Measurements from ENCODE around the gene GMEB2. TPM values are rescaled to one million over a fixed set of nuclear protein-coding genes. Genes with fewer than 3 reads are reported as not detected.
A peak's percentile ranks its signal among the peaks of the same experiment; 100 is the strongest.
"Not testable (repeated sequence)": the region's sequence is repeated elsewhere in the genome, so short reads cannot be mapped to it uniquely, and the experiment has no call there.

GMEB2 gene
- total RNA-seq, 1 experiment from 2014 or later: 8.4 TPM

DNA sequence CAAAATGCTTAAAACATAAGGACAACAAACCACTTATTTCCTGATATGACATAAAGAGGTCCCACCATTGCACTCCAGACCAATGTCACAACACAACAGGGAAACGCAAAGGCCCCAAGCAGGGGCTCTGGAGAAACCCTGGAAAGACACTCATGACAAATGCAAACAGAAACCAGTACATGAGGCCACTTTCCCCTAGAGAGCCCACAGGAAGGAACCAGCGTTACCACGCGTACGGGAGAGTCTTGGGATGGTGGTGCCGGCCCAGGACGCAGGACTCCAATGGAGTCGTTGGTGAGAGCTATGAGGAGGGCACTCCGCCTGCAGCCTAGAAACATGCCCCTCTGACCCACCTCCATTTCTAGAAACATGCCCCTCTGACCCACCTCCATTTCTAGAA lies 20.2 kb downstream of the GMEB2 start:
- Histone ChIP-seq H4K20me1 (ENCODE audit: insufficient read depth, low read depth, low read length) (no peaks in the 10 kb centered on the region), H2AFZ (ENCODE audit: low read length) (no peak overlapping the region), H3K4me2 (ENCODE audit: low read depth, low read length, poor library complexity, severe bottlenecking) (no peak overlapping the region), H3K9me3 (ENCODE audit: low read length) (peaks cover 3% of the 10 kb centered on the region; the same call in 1 of the 2 replicates), H3K27ac (ENCODE audit: low read length) (no peak overlapping the region), H3K27me3 (ENCODE audit: low read length) (no peaks in the 10 kb centered on the region), H3K36me3 (ENCODE audit: insufficient read depth, low read length) (peaks cover 7% of the 10 kb centered on the region), H3K79me2 (ENCODE audit: low read length) (peaks cover 17% of the 10 kb centered on the region), H3K9ac (ENCODE audit: low read length) (no peak overlapping the region), H3K9me2 (replicated peaks; ENCODE audit: insufficient read depth, low read length) (no peaks in the 10 kb centered on the region), H3K4me3 (ENCODE audit: low read length) (no peak overlapping the region), H3K4me1 (ENCODE audit: low read length) (peaks cover 10% of the 10 kb centered on the region)
- DNase-seq: no peak

DNA sequence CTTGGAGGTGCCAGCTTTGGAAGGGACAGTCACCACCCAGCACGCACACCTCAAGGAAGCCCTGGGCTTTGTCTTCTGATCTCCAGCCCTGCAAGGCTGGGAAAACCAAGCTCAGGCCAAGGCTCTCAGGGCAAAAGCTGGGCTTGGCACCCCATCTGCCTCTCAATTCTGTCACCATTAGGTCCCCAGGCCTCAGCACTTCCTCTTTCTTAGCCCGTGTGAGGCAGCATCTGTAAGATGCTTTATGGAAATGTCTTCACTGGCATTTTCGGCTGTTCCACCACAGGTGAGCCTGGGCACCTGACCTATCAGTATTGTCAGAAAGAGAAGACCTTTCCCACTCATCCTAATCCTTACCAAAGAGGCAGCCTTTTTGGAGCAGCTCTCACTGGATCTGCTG lies 24.6 kb downstream of the GMEB2 start:
- no peak overlapping the region for H3K9ac ChIP-seq (ENCODE audit: low read length)
- no peak overlapping the region for H2AFZ ChIP-seq (ENCODE audit: low read length)
- H3K4me2 ChIP-seq (ENCODE audit: low read depth, low read length, poor library complexity, severe bottlenecking): no peak overlapping the region
- no peaks in the 10 kb centered on the region for H3K27me3 ChIP-seq (ENCODE audit: low read length)
- no peak overlapping the region for H3K4me3 ChIP-seq (ENCODE audit: low read length)
- DNase-seq: peak; percentile 69
- H3K9me3 ChIP-seq (ENCODE audit: low read length): no peaks in the 10 kb centered on the region
- peaks cover 10% of the 10 kb centered on the region for H3K4me1 ChIP-seq (ENCODE audit: low read length)
- H3K79me2 ChIP-seq (ENCODE audit: low read length): peaks cover 13% of the 10 kb centered on the region
- no peak overlapping the region for H3K27ac ChIP-seq (ENCODE audit: low read length)
- H3K9me2 ChIP-seq (replicated peaks; ENCODE audit: insufficient read depth, low read length): no peaks in the 10 kb centered on the region
- peaks cover 4% of the 10 kb centered on the region; the same call in 1 of the 2 replicates for H3K36me3 ChIP-seq (ENCODE audit: insufficient read depth, low read length)
- no peaks in the 10 kb centered on the region for H4K20me1 ChIP-seq (ENCODE audit: insufficient read depth, low read depth, low read length)

DNA sequence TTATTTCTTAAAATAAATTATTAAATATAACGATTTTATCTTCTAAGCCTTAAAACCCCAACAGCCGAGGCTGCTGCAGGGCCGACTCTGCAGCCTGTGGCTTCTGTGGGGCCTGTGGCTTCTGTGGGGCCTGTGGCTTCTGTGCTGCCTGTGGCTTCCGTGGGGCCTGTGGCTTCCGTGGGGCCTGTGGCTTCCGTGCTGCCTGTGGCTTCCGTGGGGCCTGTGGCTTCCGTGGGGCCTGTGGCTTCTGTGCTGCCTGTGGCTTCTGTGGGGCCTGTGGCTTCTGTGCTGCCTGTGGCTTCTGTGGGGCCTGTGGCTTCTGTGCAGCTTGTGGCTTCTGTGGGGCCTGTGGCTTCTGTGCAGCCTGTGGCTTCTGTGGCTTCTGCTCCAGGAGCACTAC lies 25.2 kb downstream of the GMEB2 start:
- H3K36me3 ChIP-seq (ENCODE audit: insufficient read depth, low read length); H3K27ac ChIP-seq (ENCODE audit: low read length); DNase-seq; H3K9me3 ChIP-seq (ENCODE audit: low read length); H3K4me2 ChIP-seq (ENCODE audit: low read depth, low read length, poor library complexity, severe bottlenecking); H3K79me2 ChIP-seq (ENCODE audit: low read length); H3K9me2 ChIP-seq (replicated peaks; ENCODE audit: insufficient read depth, low read length); H2AFZ ChIP-seq (ENCODE audit: low read length); H3K4me1 ChIP-seq (ENCODE audit: low read length); H3K9ac ChIP-seq (ENCODE audit: low read length); H4K20me1 ChIP-seq (ENCODE audit: insufficient read depth, low read depth, low read length); H3K27me3 ChIP-seq (ENCODE audit: low read length); H3K4me3 ChIP-seq (ENCODE audit: low read length): not testable (repeated sequence)

DNA sequence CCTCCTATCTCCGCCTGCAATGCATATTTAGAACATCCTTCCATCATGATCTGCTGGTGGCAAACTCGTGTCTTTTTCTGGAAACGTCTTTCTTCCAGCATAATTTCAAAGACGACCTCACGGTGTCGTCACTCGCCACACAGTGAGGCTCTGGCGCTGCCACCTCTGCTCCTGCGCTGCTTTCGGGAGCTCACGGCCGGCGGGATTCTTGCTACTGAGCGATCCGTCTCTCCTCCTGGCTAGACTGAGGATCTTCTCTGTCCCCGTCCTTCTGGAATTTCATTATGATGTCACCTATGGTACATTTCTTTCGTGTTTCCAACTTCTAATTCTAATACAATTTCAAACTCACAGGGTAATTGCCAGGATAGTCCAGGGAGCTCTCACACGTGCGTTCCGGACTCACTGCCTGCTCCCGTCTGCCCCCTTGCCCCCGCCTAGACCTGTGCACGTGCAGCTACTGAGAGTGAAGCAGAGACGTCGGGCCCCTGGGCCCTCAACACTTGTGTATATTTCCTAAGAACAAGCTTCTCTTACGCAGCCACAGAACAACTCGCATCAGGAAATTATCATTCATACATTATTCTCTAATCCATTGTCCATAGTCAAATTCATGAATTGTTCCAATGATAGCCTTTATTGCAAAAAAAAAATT lies 27.4 kb downstream of the GMEB2 start:
- Histone ChIP-seq H3K9me3 (ENCODE audit: low read length) (no peaks in the 10 kb centered on the region), H3K9me2 (replicated peaks; ENCODE audit: insufficient read depth, low read length) (no peaks in the 10 kb centered on the region), H3K79me2 (ENCODE audit: low read length) (no peaks in the 10 kb centered on the region), H3K4me2 (ENCODE audit: low read depth, low read length, poor library complexity, severe bottlenecking) (no peak overlapping the region), H3K27me3 (ENCODE audit: low read length) (no peaks in the 10 kb centered on the region), H3K27ac (ENCODE audit: low read length) (no peak overlapping the region), H2AFZ (ENCODE audit: low read length) (no peak overlapping the region), H3K4me3 (ENCODE audit: low read length) (no peak overlapping the region), H3K4me1 (ENCODE audit: low read length) (peaks cover 10% of the 10 kb centered on the region), H3K9ac (ENCODE audit: low read length) (no peak overlapping the region), H4K20me1 (ENCODE audit: insufficient read depth, low read depth, low read length) (no peaks in the 10 kb centered on the region), H3K36me3 (ENCODE audit: insufficient read depth, low read length) (peaks cover 4% of the 10 kb centered on the region; the same call in 1 of the 2 replicates)
- DNase-seq: no peak

DNA sequence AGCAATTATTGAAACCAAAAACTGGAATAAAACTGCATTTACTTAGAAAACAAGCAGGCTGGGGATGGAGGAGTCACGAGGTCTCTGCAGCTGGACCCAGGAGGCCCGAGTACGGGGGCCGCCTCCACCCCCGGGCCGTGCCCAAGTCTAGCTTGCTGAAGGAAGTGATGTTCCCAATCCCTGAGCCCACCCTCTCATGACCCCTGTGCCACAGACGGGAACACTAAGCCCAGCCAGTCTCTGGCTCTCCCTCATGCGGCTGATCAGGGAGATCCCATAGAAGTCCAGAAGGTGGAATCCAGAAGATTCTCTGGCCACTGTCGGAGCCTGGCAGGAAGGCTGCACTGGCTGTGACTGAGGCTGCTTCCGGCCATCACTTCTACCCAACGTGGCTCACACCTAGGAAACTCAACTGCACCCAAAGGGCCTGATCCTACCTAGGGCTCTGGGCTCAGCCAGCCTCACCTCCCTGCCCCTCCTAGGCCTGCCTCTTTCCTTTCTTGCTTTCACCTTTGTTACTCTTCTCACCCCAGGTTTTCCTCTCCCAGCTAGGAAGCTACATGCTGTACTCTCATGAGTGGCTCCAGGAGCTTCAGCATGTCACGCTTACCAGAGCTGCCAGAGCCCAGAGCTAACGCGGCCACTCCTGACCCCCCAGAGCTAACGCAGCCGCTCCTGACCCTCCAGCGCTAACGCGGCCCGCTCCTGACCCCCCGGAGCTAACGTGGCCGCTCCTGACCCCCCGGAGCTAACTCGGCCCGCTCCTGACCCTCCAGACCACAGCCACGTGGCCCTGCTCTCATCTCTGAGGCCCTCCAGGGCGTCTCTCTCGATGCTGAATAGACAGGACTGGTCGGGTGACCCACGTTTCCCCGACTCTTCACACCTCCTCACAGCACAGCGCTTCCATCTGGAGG lies 28.2 kb downstream of the GMEB2 start:
- Histone ChIP-seq H2AFZ (ENCODE audit: low read length) (no peak overlapping the region), H3K9ac (ENCODE audit: low read length) (no peak overlapping the region), H3K9me3 (ENCODE audit: low read length) (no peaks in the 10 kb centered on the region), H3K27ac (ENCODE audit: low read length) (no peak overlapping the region), H3K4me2 (ENCODE audit: low read depth, low read length, poor library complexity, severe bottlenecking) (no peak overlapping the region), H3K4me1 (ENCODE audit: low read length) (peaks cover 10% of the 10 kb centered on the region), H3K27me3 (ENCODE audit: low read length) (no peaks in the 10 kb centered on the region), H3K36me3 (ENCODE audit: insufficient read depth, low read length) (peaks cover 4% of the 10 kb centered on the region; the same call in 1 of the 2 replicates), H3K4me3 (ENCODE audit: low read length) (no peak overlapping the region), H4K20me1 (ENCODE audit: insufficient read depth, low read depth, low read length) (no peaks in the 10 kb centered on the region), H3K79me2 (ENCODE audit: low read length) (no peaks in the 10 kb centered on the region), H3K9me2 (replicated peaks; ENCODE audit: insufficient read depth, low read length) (no peaks in the 10 kb centered on the region)
- no peak for DNase-seq

DNA sequence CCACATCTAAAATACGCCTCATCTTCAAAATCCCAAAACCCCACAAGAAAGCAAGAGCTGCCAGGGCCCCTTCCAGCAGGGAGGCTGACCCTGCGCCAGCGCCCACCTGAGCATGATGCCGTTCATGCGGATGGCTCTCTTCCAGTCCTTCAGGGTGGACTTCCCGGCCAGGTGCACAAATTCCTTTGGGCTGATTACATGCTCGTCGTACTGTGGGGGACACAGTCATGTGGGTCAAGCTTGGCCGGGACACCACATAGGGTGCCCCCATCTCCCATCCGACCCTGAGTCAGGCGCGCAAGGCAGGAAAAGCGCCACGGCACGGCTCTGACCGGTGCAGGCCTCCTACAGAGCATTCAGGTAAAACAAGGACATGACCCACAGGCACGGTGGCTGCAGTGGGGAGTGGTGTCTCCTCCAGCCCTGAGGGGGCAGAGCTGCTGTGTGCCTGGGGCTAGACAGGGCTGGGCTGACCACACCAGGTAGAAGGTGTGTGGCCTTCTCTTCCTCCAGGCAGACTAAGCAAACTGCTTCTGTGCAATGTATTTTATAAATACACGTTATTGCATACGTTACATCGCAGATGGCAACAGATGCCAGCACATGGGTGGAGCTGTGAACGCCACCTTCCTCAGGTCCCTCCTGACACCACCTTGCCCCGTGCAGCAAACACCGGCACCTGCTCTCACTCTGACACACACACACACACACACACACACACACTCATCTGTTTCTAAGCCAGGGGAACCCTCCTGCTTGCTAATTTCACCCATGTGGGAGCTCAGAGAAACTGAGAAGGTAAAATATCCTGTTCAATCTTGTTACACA lies 29.0 kb downstream of the GMEB2 start:
- no peak overlapping the region for H3K27ac ChIP-seq (ENCODE audit: low read length)
- H3K36me3 ChIP-seq (ENCODE audit: insufficient read depth, low read length): peaks cover 3% of the 10 kb centered on the region; the same call in 1 of the 2 replicates
- H4K20me1 ChIP-seq (ENCODE audit: insufficient read depth, low read depth, low read length): no peaks in the 10 kb centered on the region
- no peaks in the 10 kb centered on the region for H3K79me2 ChIP-seq (ENCODE audit: low read length)
- H2AFZ ChIP-seq (ENCODE audit: low read length): no peak overlapping the region
- no peaks in the 10 kb centered on the region for H3K27me3 ChIP-seq (ENCODE audit: low read length)
- peaks cover 8% of the 10 kb centered on the region for H3K4me1 ChIP-seq (ENCODE audit: low read length)
- H3K4me3 ChIP-seq (ENCODE audit: low read length): no peak overlapping the region
- no peak overlapping the region for H3K9ac ChIP-seq (ENCODE audit: low read length)
- DNase-seq: no peak
- no peaks in the 10 kb centered on the region for H3K9me2 ChIP-seq (replicated peaks; ENCODE audit: insufficient read depth, low read length)
- H3K9me3 ChIP-seq (ENCODE audit: low read length): no peaks in the 10 kb centered on the region
- no peak overlapping the region for H3K4me2 ChIP-seq (ENCODE audit: low read depth, low read length, poor library complexity, severe bottlenecking)

DNA sequence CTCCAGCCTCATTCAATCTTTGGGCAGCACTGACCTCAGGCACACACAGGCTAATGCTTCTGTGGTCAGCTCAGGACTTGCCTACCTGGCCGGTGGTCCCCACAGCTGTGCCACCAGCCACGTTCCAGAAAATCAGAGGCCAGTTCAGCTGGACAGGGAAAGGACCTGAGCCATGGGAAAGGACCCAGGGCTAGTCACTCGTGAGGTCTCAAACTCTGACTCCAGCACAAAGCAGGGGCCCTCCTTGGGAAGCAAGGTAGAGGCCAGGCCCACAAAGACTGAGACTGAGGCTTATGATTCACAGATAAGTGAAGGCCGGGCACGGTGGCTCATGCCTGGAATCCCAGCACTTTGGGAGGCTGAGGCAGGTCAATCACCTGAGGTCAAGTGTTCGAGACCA lies 30.5 kb downstream of the GMEB2 start:
- Histone ChIP-seq H2AFZ (ENCODE audit: low read length) (no peak overlapping the region), H3K36me3 (ENCODE audit: insufficient read depth, low read length) (no peaks in the 10 kb centered on the region; the same call in 1 of the 2 replicates), H3K4me1 (ENCODE audit: low read length) (no peaks in the 10 kb centered on the region), H4K20me1 (ENCODE audit: insufficient read depth, low read depth, low read length) (no peaks in the 10 kb centered on the region), H3K9ac (ENCODE audit: low read length) (no peak overlapping the region), H3K27me3 (ENCODE audit: low read length) (no peaks in the 10 kb centered on the region), H3K9me3 (ENCODE audit: low read length) (no peaks in the 10 kb centered on the region), H3K27ac (ENCODE audit: low read length) (no peak overlapping the region), H3K4me3 (ENCODE audit: low read length) (no peak overlapping the region), H3K79me2 (ENCODE audit: low read length) (no peaks in the 10 kb centered on the region), H3K9me2 (replicated peaks; ENCODE audit: insufficient read depth, low read length) (no peaks in the 10 kb centered on the region), H3K4me2 (ENCODE audit: low read depth, low read length, poor library complexity, severe bottlenecking) (no peak overlapping the region)
- DNase-seq: no peak
